ENCODE measurements around the gene MPEG1.

MPEG1 gene

GRCh38 chr11:59216641-59217564 lies 4.2 kb upstream of the MPEG1 start:
- no peak for DNase-seq

GRCh38 chr11:59214141-59214893 lies 1.6 kb upstream of the MPEG1 start:
- DNase-seq = no peak

GRCh38 chr11:59212222-59212621 lies 505 bp downstream of the MPEG1 start:
- DNase-seq = no peak

- no peak for DNase-seq
These were observed 3.8 kb downstream of the MPEG1 start for GRCh38 chr11:59208956-59209355.

- no peak for DNase-seq
These were observed 4.7 kb downstream of the MPEG1 start for GRCh38 chr11:59207988-59208451.

GRCh38 chr11:59206635-59207034 lies 6.1 kb downstream of the MPEG1 start:
- no peak for DNase-seq

- DNase-seq = no peak
These were observed 7.1 kb downstream of the MPEG1 start for GRCh38 chr11:59205648-59206047.

- DNase-seq = no peak
These were observed 8.0 kb downstream of the MPEG1 start for GRCh38 chr11:59204746-59205145.

GRCh38 chr11:59201353-59201752 lies 11.4 kb downstream of the MPEG1 start:
- no peak for DNase-seq

- DNase-seq = no peak
These were observed 12.3 kb downstream of the MPEG1 start for GRCh38 chr11:59200423-59200746.

GRCh38 chr11:59199546-59200422 lies 12.9 kb downstream of the MPEG1 start:
- no peak for DNase-seq

- no peak for DNase-seq
These were observed 14.0 kb downstream of the MPEG1 start for GRCh38 chr11:59198726-59199125.

GRCh38 chr11:59197991-59198390 lies 14.7 kb downstream of the MPEG1 start:
- DNase-seq = peak; percentile 80

GRCh38 chr11:59196777-59197176 lies 15.9 kb downstream of the MPEG1 start:
- no peak for DNase-seq

- no peak for DNase-seq
These were observed 17.1 kb downstream of the MPEG1 start for GRCh38 chr11:59195586-59195985.

GRCh38 chr11:59193587-59194130 lies 19.1 kb downstream of the MPEG1 start:
- DNase-seq = no peak

- no peak for DNase-seq
These were observed 20.2 kb downstream of the MPEG1 start for GRCh38 chr11:59192446-59193020.

- no peak for DNase-seq
These were observed 20.8 kb downstream of the MPEG1 start for GRCh38 chr11:59191890-59192289.

- no peak for DNase-seq
These were observed 21.6 kb downstream of the MPEG1 start for GRCh38 chr11:59191095-59191494.

GRCh38 chr11:59189986-59190385 lies 22.7 kb downstream of the MPEG1 start:
- no peak for DNase-seq

- DNase-seq = no peak
These were observed 23.8 kb downstream of the MPEG1 start for GRCh38 chr11:59188954-59189353.

GRCh38 chr11:59187587-59187986 lies 25.1 kb downstream of the MPEG1 start:
- no peak for DNase-seq
